SK-N-SH (cell line): Measurements from ENCODE around the gene AGAP1.

Source experiments
- ELF1 ChIP-seq: IDR thresholded peaks from 2 replicates; pipeline ENCODE4 v1.4.0; 2012
- EP300 ChIP-seq, 2 experiments: IDR thresholded peaks; 2 replicates each; pipeline versions ENCODE4 v1.4.0 to v1.6.1; 2012; ENCODE audit warnings: borderline replicate concordance in 1 of 2, low read depth in 1 of 2, low read length in 1 of 2
- EZH2phosphoT487 ChIP-seq: fragments of 200-600 bp; sonication (generic); IDR thresholded peaks from 2 replicates; pipeline ENCODE4 v1.6.1; 2017; ENCODE audit warnings: low read depth, mixed run types, mild to moderate bottlenecking, antibody characterized with exemption, moderate library complexity, borderline replicate concordance
- FOXM1 ChIP-seq: IDR thresholded peaks from 2 replicates; pipeline ENCODE4 v1.4.0; 2012; ENCODE audit warnings: low read depth, mild to moderate bottlenecking
- GABPA ChIP-seq: IDR thresholded peaks from 2 replicates; pipeline ENCODE4 v1.4.0; 2012; ENCODE audit warnings: low read depth, mild to moderate bottlenecking
- JUND ChIP-seq: IDR thresholded peaks from 2 replicates; pipeline ENCODE4 v1.4.0; 2012
- POLR2AphosphoS5 ChIP-seq: IDR thresholded peaks from 2 replicates; pipeline ENCODE4 v1.6.1; 2012; ENCODE audit warnings: low read depth, low read length
- RAD21 ChIP-seq: IDR thresholded peaks from 2 replicates; pipeline ENCODE4 v1.6.1; 2012; ENCODE audit warnings: mild to moderate bottlenecking, low read length
- REST ChIP-seq: IDR thresholded peaks from 2 replicates; pipeline ENCODE4 v1.6.1; 2012; ENCODE audit warnings: mild to moderate bottlenecking, low read depth, low read length, moderate library complexity
- RXRA ChIP-seq: IDR thresholded peaks from 2 replicates; pipeline ENCODE4 v1.4.0; 2012; ENCODE audit warnings: low read depth, mild to moderate bottlenecking, borderline replicate concordance
- TF ChIP-seq, protein P1 (sequence below): fragments of 200-600 bp; sonication (generic); IDR thresholded peaks from 2 replicates; pipeline ENCODE4 v1.6.1; 2017; ENCODE audit warnings: antibody characterized with exemption, mild to moderate bottlenecking, moderate library complexity

- TF ChIP-seq POLR2AphosphoS5 (no peak), RAD21 (no peak), ELF1 (no peak), EZH2phosphoT487 (no peak), EP300 (IDR thresholded peaks at IDR 0.05; ENCODE audit: borderline replicate concordance in 1 of 2, low read depth in 1 of 2, low read length in 1 of 2) (no peak), GABPA (no peak), RXRA (no peak), REST (no peak), JUND (no peak), FOXM1 (no peak)
- TF ChIP-seq, protein P1, sequence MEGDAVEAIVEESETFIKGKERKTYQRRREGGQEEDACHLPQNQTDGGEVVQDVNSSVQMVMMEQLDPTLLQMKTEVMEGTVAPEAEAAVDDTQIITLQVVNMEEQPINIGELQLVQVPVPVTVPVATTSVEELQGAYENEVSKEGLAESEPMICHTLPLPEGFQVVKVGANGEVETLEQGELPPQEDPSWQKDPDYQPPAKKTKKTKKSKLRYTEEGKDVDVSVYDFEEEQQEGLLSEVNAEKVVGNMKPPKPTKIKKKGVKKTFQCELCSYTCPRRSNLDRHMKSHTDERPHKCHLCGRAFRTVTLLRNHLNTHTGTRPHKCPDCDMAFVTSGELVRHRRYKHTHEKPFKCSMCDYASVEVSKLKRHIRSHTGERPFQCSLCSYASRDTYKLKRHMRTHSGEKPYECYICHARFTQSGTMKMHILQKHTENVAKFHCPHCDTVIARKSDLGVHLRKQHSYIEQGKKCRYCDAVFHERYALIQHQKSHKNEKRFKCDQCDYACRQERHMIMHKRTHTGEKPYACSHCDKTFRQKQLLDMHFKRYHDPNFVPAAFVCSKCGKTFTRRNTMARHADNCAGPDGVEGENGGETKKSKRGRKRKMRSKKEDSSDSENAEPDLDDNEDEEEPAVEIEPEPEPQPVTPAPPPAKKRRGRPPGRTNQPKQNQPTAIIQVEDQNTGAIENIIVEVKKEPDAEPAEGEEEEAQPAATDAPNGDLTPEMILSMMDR, result no peak
Observed at GRCh38 chr2:235799281-235799680, 305.4 kb downstream of the AGAP1 start.
